NCI-H146 (cell line): ENCODE measurements around the gene PJVK.

ENCODE experiments used
- DNase-seq: peaks from one replicate; lab custom pipeline; 2025; lab: John Stamatoyannopoulos, UW

Gene PJVK

GRCh38 chr2:178480227-178481181 is 29.3 kb downstream of the PJVK start, which contains the start of gene PLEKHA3:
Gene PLEKHA3, plus strand, starts transcription at chr2:178480457. Its CDS starts 413 bp downstream, at chr2:178480870.
- peak; percentile 94 for DNase-seq

DNA sequence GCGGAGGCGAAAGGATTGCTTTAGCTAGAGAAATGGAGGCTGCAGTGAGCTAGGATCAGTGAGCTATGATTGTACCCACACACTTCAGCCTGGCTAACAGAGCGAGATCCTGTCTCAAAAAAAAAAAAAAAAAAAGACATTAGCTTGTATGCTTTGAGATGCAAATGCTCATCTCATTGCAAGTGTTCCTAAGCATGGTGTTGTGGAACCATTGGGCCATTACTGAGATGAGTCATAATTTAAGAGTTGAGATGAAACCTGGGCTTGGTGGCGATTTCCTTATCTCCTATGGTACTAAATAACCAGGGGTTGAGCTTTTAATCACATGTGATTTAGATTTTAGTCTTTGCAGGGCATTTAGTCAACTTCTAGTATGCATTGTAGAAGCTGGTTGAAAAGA is 31.3 kb downstream of the PJVK start:
- peak; percentile 21 for DNase-seq

- DNase-seq, result peak; percentile 80
Measured at GRCh38 chr2:178484245-178485041, 33.3 kb downstream of the PJVK start.

- DNase-seq, result no peak
Measured at GRCh38 chr2:178485356-178485755, 34.2 kb downstream of the PJVK start.

GRCh38 chr2:178491612-178492011 is 40.4 kb downstream of the PJVK start:
- DNase-seq, result no peak

DNA sequence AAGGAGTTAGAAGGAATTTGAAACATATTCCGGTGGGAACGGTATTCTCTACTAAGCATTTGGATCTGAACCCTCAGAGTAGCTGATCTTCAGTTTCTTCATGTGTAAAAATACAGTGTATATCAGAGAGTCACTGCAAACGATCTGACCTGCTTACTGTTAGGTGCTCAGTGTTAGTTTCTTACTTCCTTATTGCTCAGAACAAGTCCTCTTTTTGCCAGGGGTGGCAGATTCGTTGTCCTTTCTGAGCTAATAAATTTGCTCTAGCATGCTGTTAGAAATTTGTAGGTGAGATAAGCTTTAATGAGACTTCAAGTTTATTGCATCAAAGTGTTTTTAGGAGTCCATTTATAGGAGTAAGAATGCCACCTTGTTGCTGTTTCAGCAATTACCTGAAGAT is 44.9 kb downstream of the PJVK start:
- DNase-seq, result no peak

DNA sequence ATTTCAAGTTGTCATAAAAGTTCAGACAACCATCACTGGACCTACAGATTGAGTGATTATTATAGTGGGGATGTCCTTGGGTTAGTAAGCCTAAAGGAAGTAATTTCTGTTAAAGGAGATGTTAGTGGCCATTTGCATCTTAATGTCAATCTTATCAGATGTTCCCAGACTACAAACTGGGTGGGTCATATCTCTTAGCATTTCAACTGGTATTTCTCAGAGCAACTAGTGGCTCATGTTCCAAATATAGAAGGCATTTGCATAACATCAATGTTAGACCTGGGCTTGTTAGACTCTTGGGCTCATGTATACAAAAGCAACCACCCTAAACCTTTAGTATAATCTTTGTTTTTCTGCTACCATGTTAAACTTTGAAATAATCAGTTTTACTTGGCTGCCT is 47.0 kb downstream of the PJVK start:
- DNase-seq, result no peak

GRCh38 chr2:178499640-178500039 is 48.5 kb downstream of the PJVK start:
- no peak for DNase-seq

DNA sequence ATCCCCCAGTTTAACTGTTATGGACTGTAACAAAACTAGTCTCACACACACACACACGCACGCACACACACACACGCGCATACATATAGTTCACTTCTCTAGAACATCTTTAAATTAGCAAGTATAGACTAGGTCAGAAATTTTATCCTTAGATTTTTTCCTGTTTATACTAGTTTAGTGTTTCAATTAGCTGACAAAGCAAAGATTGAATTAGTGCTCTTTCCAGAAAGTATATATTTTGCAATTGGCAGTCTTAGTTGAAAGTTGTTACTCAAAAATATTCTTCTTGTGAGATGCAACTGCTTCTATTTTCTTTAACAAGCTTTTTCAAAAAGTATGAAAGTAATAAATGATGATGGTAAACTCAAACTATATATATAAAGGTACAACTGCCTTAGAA is 51.6 kb downstream of the PJVK start:
- no peak for DNase-seq

DNA sequence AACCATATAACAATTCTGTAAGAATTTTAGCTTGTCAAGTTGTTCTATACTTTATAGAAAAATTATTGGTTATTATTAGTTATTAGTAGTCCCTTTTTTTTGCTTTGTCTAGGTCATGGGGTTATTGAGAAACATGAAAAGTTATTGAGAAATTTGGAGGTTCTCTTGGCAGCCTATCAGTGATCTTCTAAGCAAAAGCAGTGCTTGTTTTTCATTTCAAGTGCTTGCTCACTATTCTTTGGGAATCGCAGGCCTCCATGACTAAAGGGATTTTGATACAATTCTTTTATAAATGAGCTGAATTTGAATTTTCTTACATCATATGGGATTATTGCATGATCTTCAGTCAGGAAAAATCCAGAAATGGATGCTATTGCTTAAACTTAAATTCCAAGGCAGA is 54.9 kb downstream of the PJVK start:
- DNase-seq, result no peak

DNA sequence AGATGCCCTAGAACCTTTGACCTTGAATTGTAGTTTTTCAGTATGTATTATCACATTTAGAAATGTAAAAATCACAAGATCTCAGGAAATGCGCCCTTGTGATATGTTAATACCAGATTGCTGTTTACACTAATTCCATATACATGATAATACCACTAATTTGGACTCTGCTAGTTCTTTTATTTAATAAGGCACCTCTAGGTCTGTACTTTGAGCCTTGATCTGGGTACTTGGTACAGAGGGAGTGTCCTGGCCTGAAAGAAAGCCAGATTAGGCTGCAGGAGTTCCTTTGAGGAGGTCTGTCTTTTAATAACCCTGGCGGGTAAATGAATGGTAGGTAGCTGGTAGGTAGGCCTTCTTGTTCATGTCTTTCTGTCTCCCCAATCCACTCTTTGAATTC is 55.3 kb downstream of the PJVK start:
- no peak for DNase-seq

GRCh38 chr2:178506949-178507348 is 55.8 kb downstream of the PJVK start:
- DNase-seq, result no peak

- DNase-seq, result no peak
Measured at GRCh38 chr2:178508646-178509045, 57.5 kb downstream of the PJVK start.

DNA sequence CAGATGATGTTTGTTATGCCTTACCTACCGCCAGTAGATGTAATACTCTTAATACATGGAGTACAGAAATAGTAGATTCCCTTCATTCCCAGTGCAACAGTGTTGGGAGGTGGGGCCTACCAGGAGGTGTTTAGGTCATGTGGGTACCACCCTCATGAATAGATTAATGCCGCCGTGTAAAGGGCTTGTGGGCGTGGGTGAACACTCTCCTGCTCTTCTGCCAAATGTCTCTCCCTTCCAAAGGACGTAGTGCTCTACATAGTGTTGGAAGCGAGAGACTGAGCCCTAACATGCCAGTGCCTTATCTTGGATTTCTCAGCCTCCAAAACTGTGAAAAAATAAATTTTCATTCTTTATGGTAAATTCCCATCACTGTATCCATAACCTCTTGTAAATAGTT is 59.2 kb downstream of the PJVK start:
- no peak for DNase-seq
